ENCODE data around the gene DHX36. TPM values are rescaled to one million over a fixed set of nuclear protein-coding genes. Genes with fewer than 3 reads are reported as not detected.

The DHX36 gene
- total RNA-seq, 1 donor from 2014 or later: 53.8 TPM

- no peak for TF ChIP-seq CTCF (IDR thresholded peaks at IDR 0.05; ENCODE audit: unreplicated experiment)
- H3K27me3 Mint-ChIP-seq (ENCODE audit: unreplicated experiment): no peaks in the 10 kb centered on the region
- no peak overlapping the region for H3K27ac Mint-ChIP-seq (ENCODE audit: unreplicated experiment)
- no peak overlapping the region for H3K4me3 Mint-ChIP-seq (ENCODE audit: unreplicated experiment)
- H3K4me1 Mint-ChIP-seq (ENCODE audit: unreplicated experiment): no peaks in the 10 kb centered on the region
- DNase-seq (ENCODE audit: low spot score): no peak
- no peaks in the 10 kb centered on the region for H3K9me3 Mint-ChIP-seq (ENCODE audit: unreplicated experiment)
- peaks cover 9% of the 10 kb centered on the region for H3K36me3 Mint-ChIP-seq (ENCODE audit: low read depth, unreplicated experiment)
Measured at GRCh38 chr3:154274348-154274747, 49.9 kb downstream of the DHX36 start.

GRCh38 chr3:154273381-154273780 lies 50.9 kb downstream of the DHX36 start:
- TF ChIP-seq CTCF (IDR thresholded peaks at IDR 0.05; ENCODE audit: unreplicated experiment): no peak
- no peak overlapping the region for H3K27ac Mint-ChIP-seq (ENCODE audit: unreplicated experiment)
- H3K9me3 Mint-ChIP-seq (ENCODE audit: unreplicated experiment): no peaks in the 10 kb centered on the region
- no peak for DNase-seq (ENCODE audit: low spot score)
- H3K4me1 Mint-ChIP-seq (ENCODE audit: unreplicated experiment): no peaks in the 10 kb centered on the region
- H3K36me3 Mint-ChIP-seq (ENCODE audit: low read depth, unreplicated experiment): peaks cover 12% of the 10 kb centered on the region
- no peaks in the 10 kb centered on the region for H3K27me3 Mint-ChIP-seq (ENCODE audit: unreplicated experiment)
- no peak overlapping the region for H3K4me3 Mint-ChIP-seq (ENCODE audit: unreplicated experiment)

GRCh38 chr3:154254527-154254926 lies 69.8 kb downstream of the DHX36 start:
- H3K4me3 Mint-ChIP-seq (ENCODE audit: unreplicated experiment): peak overlapping the region; percentile 37
- peak overlapping the region; percentile 34 for H3K27ac Mint-ChIP-seq (ENCODE audit: unreplicated experiment)
- TF ChIP-seq CTCF (IDR thresholded peaks at IDR 0.05; ENCODE audit: unreplicated experiment): no peak
- no peak for DNase-seq (ENCODE audit: low spot score)
- H3K9me3 Mint-ChIP-seq (ENCODE audit: unreplicated experiment): no peaks in the 10 kb centered on the region
- peaks cover 34% of the 10 kb centered on the region for H3K36me3 Mint-ChIP-seq (ENCODE audit: low read depth, unreplicated experiment)
- H3K4me1 Mint-ChIP-seq (ENCODE audit: unreplicated experiment): peaks cover 18% of the 10 kb centered on the region
- H3K27me3 Mint-ChIP-seq (ENCODE audit: unreplicated experiment): no peaks in the 10 kb centered on the region

- no peak overlapping the region for H3K4me3 Mint-ChIP-seq (ENCODE audit: unreplicated experiment)
- no peak overlapping the region for H3K27ac Mint-ChIP-seq (ENCODE audit: unreplicated experiment)
Measured at GRCh38 chr3:154252759-154253638, 71.3 kb downstream of the DHX36 start.

More at GRCh38 chr3:154252759-154253638, 71.3 kb downstream of the DHX36 start:
- Mint-ChIP-seq H3K4me1 (ENCODE audit: unreplicated experiment) (peaks cover 28% of the 10 kb centered on the region), H3K27me3 (ENCODE audit: unreplicated experiment) (no peaks in the 10 kb centered on the region), H3K9me3 (ENCODE audit: unreplicated experiment) (no peaks in the 10 kb centered on the region), H3K36me3 (ENCODE audit: low read depth, unreplicated experiment) (peaks cover 22% of the 10 kb centered on the region)
- peak; percentile 93 for DNase-seq (ENCODE audit: low spot score)
- peak; percentile 97 for TF ChIP-seq CTCF (IDR thresholded peaks at IDR 0.05; ENCODE audit: unreplicated experiment)
